HUES64 (cell line): ENCODE data around the gene GPER1.

Source experiments
- H3K27ac ChIP-seq: 2 replicates; pipeline ENCODE4 v1.7.0; 2013; ENCODE audit warnings: low read depth, low read length, inconsistent platforms
- H3K27me3 ChIP-seq: 2 replicates; pipeline ENCODE4 v1.6.1; 2013; ENCODE audit warnings: mild to moderate bottlenecking, low read length; ENCODE audit not compliant: insufficient read depth
- H3K36me3 ChIP-seq: 2 replicates; pipeline ENCODE4 v1.6.1; 2013; ENCODE audit warnings: mild to moderate bottlenecking, low read length; ENCODE audit not compliant: insufficient read depth
- H3K4me1 ChIP-seq: 2 replicates; pipeline ENCODE4 v1.6.1; 2013; ENCODE audit warnings: mild to moderate bottlenecking, low read length, moderate library complexity; ENCODE audit not compliant: insufficient read depth
- H3K4me3 ChIP-seq: 2 replicates; pipeline ENCODE4 v1.5.1; 2013; ENCODE audit warnings: mild to moderate bottlenecking, low read length, moderate library complexity
- H3K9ac ChIP-seq: 2 replicates; pipeline ENCODE4 v1.6.1; 2013; ENCODE audit warnings: mild to moderate bottlenecking, low read depth, low read length
- H3K9me3 ChIP-seq: 2 replicates; pipeline ENCODE4 v1.6.1; 2013; ENCODE audit warnings: low read depth, low read length; ENCODE audit not compliant: insufficient read depth
- WGBS: fragments of 150-250, 120-280 bp; methylation state at CpG from one replicate; pipeline ENCODE4 v1.1.7; 2013; ENCODE audit warnings: missing lambda C conversion rate; 5-methylcytosine and 5-hydroxymethylcytosine counted together

The GPER1 gene

DNA sequence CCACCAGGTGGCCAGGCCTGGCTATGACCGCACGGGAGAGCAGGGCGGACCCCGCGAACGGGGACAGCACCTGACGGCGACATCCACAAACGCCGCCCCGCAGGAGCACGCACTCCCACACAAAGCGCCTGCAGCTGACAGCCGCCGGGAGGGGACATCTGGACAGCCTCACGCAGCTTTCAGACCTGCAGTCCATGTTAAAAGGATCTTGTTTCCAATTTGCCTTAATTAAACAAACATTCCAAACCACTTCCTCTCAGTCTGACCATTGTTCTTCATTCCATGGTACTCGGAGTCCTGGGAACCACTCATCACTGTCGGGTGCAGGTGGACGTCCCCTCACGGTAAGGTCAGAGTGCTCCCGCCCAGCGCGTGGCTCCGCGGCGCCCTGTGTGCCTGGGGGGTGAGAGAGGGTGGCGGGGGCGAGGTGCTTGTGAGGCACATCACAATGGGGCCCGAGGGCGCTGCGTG lies 5.9 kb upstream of the GPER1 start:
- no peak overlapping the region for H3K27ac ChIP-seq
- H3K27me3 ChIP-seq, result no peaks in the 10 kb centered on the region
- 94% methylated on average over 31 of the region's 31 CpGs for WGBS
- no peaks in the 10 kb centered on the region for H3K9me3 ChIP-seq
- H3K4me1 ChIP-seq, result no peaks in the 10 kb centered on the region; the same call in 1 of the 2 replicates
- H3K36me3 ChIP-seq, result no peaks in the 10 kb centered on the region
- H3K9ac ChIP-seq, result no peak overlapping the region
- no peak overlapping the region for H3K4me3 ChIP-seq

DNA sequence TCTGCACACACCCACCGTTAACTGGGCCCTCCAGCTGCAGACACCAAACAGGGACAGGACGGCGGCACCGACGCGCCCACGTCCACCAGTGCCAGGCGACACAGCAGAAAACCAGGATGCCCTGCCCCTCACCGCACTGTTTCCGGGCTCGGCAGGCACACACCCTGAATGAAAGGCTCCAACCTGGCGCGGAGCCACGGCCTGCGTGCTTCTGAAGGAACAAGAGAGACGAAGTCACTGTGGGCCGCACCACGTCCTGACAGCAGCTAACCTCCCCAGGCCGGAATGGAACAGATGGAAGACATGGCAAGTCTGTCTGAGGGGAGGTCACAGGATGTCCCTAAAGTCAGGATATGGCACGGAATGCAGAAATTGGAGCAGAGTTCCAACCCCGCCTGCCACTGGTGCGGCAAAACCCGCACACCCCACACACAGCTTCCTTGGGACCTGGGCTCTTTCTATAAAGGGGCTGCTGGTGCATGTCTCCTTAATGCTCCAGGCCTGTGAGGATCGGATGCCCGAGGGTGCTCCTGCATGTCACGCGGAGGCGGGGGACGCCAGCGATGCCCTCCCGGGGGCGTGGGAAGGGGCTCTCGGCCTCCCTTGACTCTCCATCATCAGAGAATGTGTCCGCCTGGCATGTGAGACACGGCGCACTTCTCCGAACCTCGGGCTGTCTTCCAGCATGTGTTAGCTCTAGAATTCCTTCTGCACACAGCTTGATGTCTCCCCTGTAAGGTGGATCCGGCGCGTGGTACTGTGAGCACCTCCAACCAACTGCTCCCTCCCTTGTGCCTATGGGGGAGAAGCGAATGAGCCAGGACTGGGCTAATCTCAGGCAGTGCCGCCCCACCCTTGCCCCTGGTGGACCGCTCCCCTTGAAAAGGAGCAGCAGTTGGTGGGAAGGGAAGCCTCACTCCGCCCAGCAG lies 3.9 kb upstream of the GPER1 start:
- no peaks in the 10 kb centered on the region for H3K9me3 ChIP-seq
- peaks cover 18% of the 10 kb centered on the region for H3K4me1 ChIP-seq
- H3K36me3 ChIP-seq, result no peaks in the 10 kb centered on the region
- no peak overlapping the region for H3K4me3 ChIP-seq
- no peak overlapping the region for H3K9ac ChIP-seq
- no peaks in the 10 kb centered on the region for H3K27me3 ChIP-seq
- no peak overlapping the region for H3K27ac ChIP-seq
- 96% methylated on average over 45 of the region's 45 CpGs for WGBS

DNA sequence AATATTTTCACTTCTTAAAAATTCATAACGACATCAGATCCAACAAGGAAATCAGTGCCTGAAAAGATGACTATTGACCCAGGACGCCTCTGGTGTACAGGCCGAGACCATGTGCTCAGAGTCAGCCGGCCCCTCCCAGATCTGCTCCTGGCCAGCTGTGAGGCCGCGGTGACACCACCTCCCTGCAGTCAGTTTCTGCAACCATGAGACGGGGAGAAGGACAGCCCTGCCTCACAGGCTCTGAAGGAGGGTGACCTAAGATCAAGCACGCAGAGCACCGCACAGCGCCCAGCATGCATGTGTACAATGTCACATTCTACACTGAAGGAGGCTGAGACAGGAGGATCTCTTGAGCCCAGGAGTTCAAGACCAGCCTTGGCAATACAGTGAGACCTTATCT lies 2.6 kb upstream of the GPER1 start:
- Histone ChIP-seq H3K27me3 (no peaks in the 10 kb centered on the region), H3K9me3 (no peaks in the 10 kb centered on the region), H3K4me1 (peaks cover 18% of the 10 kb centered on the region), H3K27ac (no peak overlapping the region), H3K9ac (no peak overlapping the region), H3K4me3 (no peak overlapping the region), H3K36me3 (no peaks in the 10 kb centered on the region)
- WGBS, result 93% methylated on average over 10 of the region's 10 CpGs

DNA sequence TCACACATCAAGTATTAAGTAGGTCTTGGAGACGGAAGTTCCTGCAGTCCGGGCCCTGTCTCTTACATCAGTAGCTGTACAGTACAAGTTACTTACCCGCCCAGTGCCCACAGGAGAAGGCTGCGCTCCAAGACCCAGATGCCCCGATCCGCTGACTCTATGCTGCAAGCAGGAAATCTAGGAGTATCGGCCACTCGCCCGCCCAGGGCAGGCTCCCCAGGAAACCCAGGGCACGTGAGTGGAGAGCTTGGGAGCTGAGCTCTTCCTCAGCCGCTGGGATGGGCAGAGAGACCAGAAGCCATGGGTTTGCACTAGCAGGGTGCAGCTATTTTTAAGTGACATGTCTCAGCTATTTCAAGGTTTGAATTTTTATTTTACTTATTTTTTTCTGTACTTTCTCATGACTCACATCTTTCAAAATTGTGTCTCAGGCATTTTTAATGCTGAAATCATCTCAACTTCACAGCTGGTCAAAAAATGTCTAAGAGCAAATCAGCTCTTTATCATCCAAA lies 1.9 kb upstream of the GPER1 start:
- Histone ChIP-seq H3K4me3 (no peak overlapping the region), H3K9ac (no peak overlapping the region), H3K27ac (no peak overlapping the region), H3K36me3 (no peaks in the 10 kb centered on the region), H3K9me3 (no peaks in the 10 kb centered on the region), H3K27me3 (no peaks in the 10 kb centered on the region), H3K4me1 (peaks cover 18% of the 10 kb centered on the region)
- WGBS, result 94% methylated on average over 11 of the region's 11 CpGs

DNA sequence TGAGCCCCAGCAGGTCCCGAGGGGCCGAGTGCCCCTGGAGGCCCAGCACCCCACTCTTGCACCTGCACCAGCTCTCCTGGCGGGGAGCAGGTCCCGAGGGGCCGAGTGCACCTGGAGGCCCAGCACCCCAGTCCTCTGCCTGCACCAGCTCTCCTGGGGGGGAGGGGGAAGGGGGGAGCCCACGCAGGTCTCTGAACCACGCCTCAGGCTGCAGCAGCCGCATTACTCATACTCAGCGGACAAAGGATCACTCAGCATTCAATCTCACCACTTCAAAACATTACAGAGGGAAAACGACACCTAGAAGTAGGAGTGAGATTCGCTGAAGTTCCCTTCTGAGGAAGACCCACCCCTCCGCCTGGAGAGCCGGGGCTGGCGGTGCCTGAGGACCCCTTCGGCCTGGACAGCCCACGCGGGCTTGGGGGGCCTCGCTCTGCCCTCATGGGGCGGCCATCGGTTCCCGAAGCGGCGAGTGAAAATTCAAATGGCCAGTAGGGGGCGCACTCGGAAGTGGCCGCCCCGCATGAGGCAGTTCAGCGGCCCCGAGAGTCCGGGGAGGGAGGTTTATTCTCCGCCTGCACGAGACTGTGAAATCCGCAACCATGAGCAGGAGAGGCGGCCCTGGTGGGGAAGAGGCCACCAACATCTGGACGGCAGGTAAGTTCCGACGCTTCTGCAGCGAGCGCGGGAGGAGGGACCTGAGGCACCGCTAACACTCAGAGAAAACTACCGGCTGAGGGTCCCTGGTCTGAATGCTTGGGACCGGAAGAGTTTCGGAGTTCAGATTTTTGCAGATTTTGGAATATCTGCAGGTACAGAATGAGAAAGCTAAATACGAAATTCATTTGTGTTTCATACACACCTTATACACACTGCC lies 1.1 kb upstream of the GPER1 start:
- no peaks in the 10 kb centered on the region for H3K36me3 ChIP-seq
- H3K9ac ChIP-seq, result peak overlapping the region; percentile 62
- peak overlapping the region; percentile 43 for H3K4me3 ChIP-seq
- H3K9me3 ChIP-seq, result no peaks in the 10 kb centered on the region
- H3K27me3 ChIP-seq, result no peaks in the 10 kb centered on the region
- H3K27ac ChIP-seq, result peak overlapping the region; percentile 69
- H3K4me1 ChIP-seq, result peaks cover 18% of the 10 kb centered on the region
- 21% methylated on average over 41 of the region's 45 CpGs for WGBS

DNA sequence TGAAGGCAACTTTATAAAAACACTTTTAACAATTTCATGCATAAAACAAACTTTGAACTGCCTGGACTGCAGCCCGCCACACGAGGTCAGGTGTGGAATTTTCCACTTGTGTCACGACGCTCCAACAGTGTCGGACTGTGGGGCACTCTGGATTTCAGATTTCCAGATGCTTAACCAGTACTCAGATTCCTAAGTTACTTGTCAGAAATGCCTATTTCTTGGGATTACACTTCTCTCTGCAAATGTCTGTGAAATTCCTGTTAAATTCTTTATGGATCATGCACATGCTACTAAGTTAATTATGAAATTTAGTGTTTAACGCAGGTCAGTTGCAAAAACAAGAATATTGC lies 473 bp upstream of the GPER1 start:
- Histone ChIP-seq H3K9me3 (no peaks in the 10 kb centered on the region), H3K4me1 (peaks cover 18% of the 10 kb centered on the region), H3K27ac (no peak overlapping the region), H3K9ac (peak overlapping the region; percentile 48; the same call in 1 of the 2 replicates), H3K4me3 (peak overlapping the region; percentile 43; the same call in 1 of the 2 replicates), H3K36me3 (no peaks in the 10 kb centered on the region), H3K27me3 (no peaks in the 10 kb centered on the region)
- WGBS, result 76% methylated on average over 5 of the region's 6 CpGs

DNA sequence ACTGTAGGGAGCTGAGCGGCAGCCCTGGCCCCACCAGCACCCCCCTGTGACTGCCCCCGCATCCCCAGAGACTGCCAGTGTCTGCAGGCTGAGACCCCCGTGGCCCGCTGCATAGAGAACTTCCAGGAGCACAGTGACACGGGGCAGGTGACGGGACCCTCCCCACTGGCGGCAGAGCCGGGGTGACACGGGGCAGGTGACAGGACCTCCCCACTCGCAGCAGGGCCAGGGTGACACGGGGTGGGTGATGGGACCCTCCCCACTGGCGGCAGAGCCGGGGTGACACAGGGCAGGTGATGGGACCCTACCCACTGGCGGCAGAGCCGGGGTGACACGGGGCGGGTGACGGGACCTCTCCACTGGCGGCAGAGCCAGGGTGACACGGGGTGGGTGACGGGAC lies 2.3 kb downstream of the GPER1 start:
- Histone ChIP-seq H3K9ac (no peak overlapping the region), H3K4me1 (peaks cover 18% of the 10 kb centered on the region), H3K27ac (no peak overlapping the region), H3K27me3 (no peaks in the 10 kb centered on the region), H3K36me3 (no peaks in the 10 kb centered on the region), H3K4me3 (no peak overlapping the region), H3K9me3 (no peaks in the 10 kb centered on the region)
- 95% methylated on average over 21 of the region's 21 CpGs for WGBS

DNA sequence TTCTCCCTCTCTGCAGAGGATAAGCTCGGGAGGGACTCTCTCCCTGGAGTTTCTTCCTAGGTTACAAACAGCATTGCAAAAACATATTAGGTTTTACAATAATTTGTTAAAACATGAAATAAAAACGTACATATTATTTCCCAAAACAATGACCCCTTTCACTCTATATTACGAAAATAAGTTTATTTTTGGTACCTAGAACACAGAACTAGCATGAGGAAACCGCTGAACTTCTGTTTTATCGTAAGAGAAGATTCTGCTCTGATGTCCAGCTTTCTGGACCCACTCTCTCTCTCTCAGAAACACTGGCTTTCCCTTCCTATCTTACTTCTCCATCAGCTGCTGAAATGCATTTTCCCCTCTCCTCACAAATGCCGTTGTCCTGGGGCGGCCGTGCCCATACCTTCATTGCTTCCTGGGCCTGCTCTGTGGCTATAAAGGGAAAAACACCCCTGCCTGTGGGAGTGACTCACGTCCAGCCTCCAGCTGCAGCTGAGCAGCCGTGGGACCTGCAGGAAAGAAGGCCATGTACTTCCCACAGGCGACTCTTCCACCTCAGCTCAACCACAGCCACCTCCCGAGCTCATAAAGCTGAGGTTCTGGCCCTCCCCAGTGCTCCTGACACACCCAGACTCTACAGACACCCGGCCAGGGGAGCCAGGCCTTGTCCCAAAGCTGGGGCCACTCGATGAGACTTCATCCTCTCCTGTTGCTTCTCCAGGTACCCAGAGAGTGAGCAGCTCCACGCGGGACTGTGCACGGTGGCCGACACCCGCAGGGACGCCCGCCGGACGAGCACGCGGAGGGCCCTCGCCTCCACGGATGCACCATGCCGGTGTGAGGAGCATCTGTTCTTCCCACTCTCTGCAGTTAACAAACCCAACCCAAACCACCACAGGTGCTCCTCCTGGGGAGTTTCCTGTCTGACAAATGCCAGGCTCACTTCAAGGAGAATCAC lies 3.1 kb downstream of the GPER1 start:
- H3K9ac ChIP-seq, result no peak overlapping the region
- WGBS, result 93% methylated on average over 28 of the region's 28 CpGs
- no peaks in the 10 kb centered on the region for H3K27me3 ChIP-seq
- H3K9me3 ChIP-seq, result no peaks in the 10 kb centered on the region
- H3K36me3 ChIP-seq, result no peaks in the 10 kb centered on the region
- peaks cover 18% of the 10 kb centered on the region for H3K4me1 ChIP-seq
- no peak overlapping the region for H3K27ac ChIP-seq
- H3K4me3 ChIP-seq, result no peak overlapping the region

DNA sequence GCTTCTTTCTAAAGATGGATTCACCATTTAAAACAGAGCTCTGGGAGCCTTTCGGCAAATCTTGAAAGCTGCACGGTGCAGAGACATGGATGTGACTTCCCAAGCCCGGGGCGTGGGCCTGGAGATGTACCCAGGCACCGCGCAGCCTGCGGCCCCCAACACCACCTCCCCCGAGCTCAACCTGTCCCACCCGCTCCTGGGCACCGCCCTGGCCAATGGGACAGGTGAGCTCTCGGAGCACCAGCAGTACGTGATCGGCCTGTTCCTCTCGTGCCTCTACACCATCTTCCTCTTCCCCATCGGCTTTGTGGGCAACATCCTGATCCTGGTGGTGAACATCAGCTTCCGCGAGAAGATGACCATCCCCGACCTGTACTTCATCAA lies 3.7 kb downstream of the GPER1 start:
- H3K4me3 ChIP-seq, result no peak overlapping the region
- no peak overlapping the region for H3K9ac ChIP-seq
- no peaks in the 10 kb centered on the region for H3K27me3 ChIP-seq
- no peaks in the 10 kb centered on the region for H3K36me3 ChIP-seq
- peaks cover 18% of the 10 kb centered on the region for H3K4me1 ChIP-seq
- WGBS, result 96% methylated on average over 18 of the region's 18 CpGs
- no peak overlapping the region for H3K27ac ChIP-seq
- H3K9me3 ChIP-seq, result no peaks in the 10 kb centered on the region

DNA sequence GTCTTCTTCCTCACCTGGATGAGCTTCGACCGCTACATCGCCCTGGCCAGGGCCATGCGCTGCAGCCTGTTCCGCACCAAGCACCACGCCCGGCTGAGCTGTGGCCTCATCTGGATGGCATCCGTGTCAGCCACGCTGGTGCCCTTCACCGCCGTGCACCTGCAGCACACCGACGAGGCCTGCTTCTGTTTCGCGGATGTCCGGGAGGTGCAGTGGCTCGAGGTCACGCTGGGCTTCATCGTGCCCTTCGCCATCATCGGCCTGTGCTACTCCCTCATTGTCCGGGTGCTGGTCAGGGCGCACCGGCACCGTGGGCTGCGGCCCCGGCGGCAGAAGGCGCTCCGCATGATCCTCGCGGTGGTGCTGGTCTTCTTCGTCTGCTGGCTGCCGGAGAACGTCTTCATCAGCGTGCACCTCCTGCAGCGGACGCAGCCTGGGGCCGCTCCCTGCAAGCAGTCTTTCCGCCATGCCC lies 4.3 kb downstream of the GPER1 start:
- H3K9me3 ChIP-seq, result no peaks in the 10 kb centered on the region
- H3K27ac ChIP-seq, result no peak overlapping the region
- H3K9ac ChIP-seq, result no peak overlapping the region
- peaks cover 17% of the 10 kb centered on the region for H3K4me1 ChIP-seq
- WGBS, result 96% methylated on average over 40 of the region's 40 CpGs
- no peaks in the 10 kb centered on the region for H3K27me3 ChIP-seq
- H3K4me3 ChIP-seq, result no peak overlapping the region
- H3K36me3 ChIP-seq, result no peaks in the 10 kb centered on the region
